ENCODE measurements around the gene TMEM234. TPM values are rescaled to one million over a fixed set of nuclear protein-coding genes. Genes with fewer than 3 reads are reported as not detected.

Gene TMEM234
- total and polyA plus RNA-seq, 2 of the 8 experiments (the other 6 are each of a cell fraction or from before 2014, with no cell fraction given), result 8.7 to 8.9 TPM

GRCh38 chr1:32221980-32222755 lies at the start of gene TMEM234, which contains the start of gene EIF3I (continued):
- no peak for TF ChIP-seq KDM4A (IDR thresholded peaks at IDR 0.05; ENCODE audit: low read depth, low read length, severe bottlenecking)
- no peak for TF ChIP-seq MAFK (IDR thresholded peaks at IDR 0.05; ENCODE audit: low read depth, low read length)
- no peak for TF ChIP-seq CHD7 (IDR thresholded peaks at IDR 0.05; ENCODE audit: insufficient replicate concordance, low read length)
- 0 out of 2 replicates have a peak, but pooled peaks have one; percentile 4 for TF ChIP-seq KDM5A (IDR thresholded peaks at IDR 0.05; ENCODE audit: low read length)
- peak; percentile 78 for TF ChIP-seq PHF8 (conservative IDR thresholded peaks at IDR 0.05; ENCODE audit: low read depth, low read length)
- TF ChIP-seq JUN (IDR thresholded peaks at IDR 0.05; ENCODE audit: low read depth, low read length), result no peak
- TF ChIP-seq SP1 (IDR thresholded peaks at IDR 0.05; ENCODE audit: low read depth, low read length), result peak; percentile 60; the same call in 1 of the 2 replicates
- 0 out of 2 replicates have a peak, but pooled peaks have one; percentile 19 for TF ChIP-seq MAX (IDR thresholded peaks at IDR 0.05)
- no peak for TF ChIP-seq TAF7 (optimal IDR thresholded peaks at IDR 0.05; ENCODE audit: borderline replicate concordance, low read depth, low read length)

Measured in H1 (cell line).